ENCODE results near the gene CLMN.

Gene CLMN

GRCh38 chr14:95319312-95320077, at the start of gene CLMN:
CLMN (minus strand) TSS chr14:95319908; CDS start chr14:95319792, 116 bp downstream.
- DNase-seq, result peak; percentile 81

GRCh38 chr14:95365401-95365800, 45.7 kb upstream of the CLMN start:
- no peak for DNase-seq

- DNase-seq, result no peak
Observed at GRCh38 chr14:95364481-95365209, 44.9 kb upstream of the CLMN start.

GRCh38 chr14:95363468-95363954, 43.8 kb upstream of the CLMN start:
- DNase-seq, result no peak

GRCh38 chr14:95362138-95362494, 42.4 kb upstream of the CLMN start:
- no peak for DNase-seq

GRCh38 chr14:95361373-95362137, 41.8 kb upstream of the CLMN start:
- peak; percentile 32 for DNase-seq

- no peak for DNase-seq
Observed at GRCh38 chr14:95360828-95361227, 41.1 kb upstream of the CLMN start.

GRCh38 chr14:95359994-95360826, 40.5 kb upstream of the CLMN start:
- DNase-seq, result peak; percentile 84

- DNase-seq, result no peak
Observed at GRCh38 chr14:95356245-95356869, 36.6 kb upstream of the CLMN start.

- no peak for DNase-seq
Observed at GRCh38 chr14:95355422-95355821, 35.7 kb upstream of the CLMN start.

- DNase-seq, result no peak
Observed at GRCh38 chr14:95354834-95355233, 35.1 kb upstream of the CLMN start.

GRCh38 chr14:95353664-95354063, 34.0 kb upstream of the CLMN start:
- no peak for DNase-seq

- DNase-seq, result no peak
Observed at GRCh38 chr14:95353007-95353406, 33.3 kb upstream of the CLMN start.

- DNase-seq, result no peak
Observed at GRCh38 chr14:95352481-95352880, 32.8 kb upstream of the CLMN start.

GRCh38 chr14:95349241-95349640, 29.5 kb upstream of the CLMN start:
- no peak for DNase-seq

GRCh38 chr14:95348395-95349080, 28.8 kb upstream of the CLMN start:
- no peak for DNase-seq

GRCh38 chr14:95346820-95347219, 27.1 kb upstream of the CLMN start:
- no peak for DNase-seq

GRCh38 chr14:95346266-95346665, 26.6 kb upstream of the CLMN start:
- no peak for DNase-seq

- DNase-seq, result no peak
Observed at GRCh38 chr14:95345032-95345431, 25.3 kb upstream of the CLMN start.

GRCh38 chr14:95344536-95344935, 24.8 kb upstream of the CLMN start:
- DNase-seq, result no peak

- DNase-seq, result no peak
Observed at GRCh38 chr14:95341564-95341963, 21.9 kb upstream of the CLMN start.
